Activated T-cell treated with anti-CD3 and anti-CD28 coated beads for 48 hours (primary cell): ENCODE measurements around the gene CACNA2D3.

Experiments
- DNase-seq: peaks from one replicate; pipeline ENCODE4 v3.0.0-alpha.2; 2020; ENCODE audit warnings: low read depth

Gene CACNA2D3

GRCh38 chr3:54797111-54797510 is 674.8 kb downstream of the CACNA2D3 start:
- no peak for DNase-seq

- DNase-seq: no peak
Measured at GRCh38 chr3:54800478-54800877, 678.1 kb downstream of the CACNA2D3 start.

GRCh38 chr3:54801977-54802376 is 679.6 kb downstream of the CACNA2D3 start:
- no peak for DNase-seq

- DNase-seq: no peak
Measured at GRCh38 chr3:54810401-54810800, 688.0 kb downstream of the CACNA2D3 start.

- no peak for DNase-seq
Measured at GRCh38 chr3:54814224-54814623, 691.9 kb downstream of the CACNA2D3 start.

- no peak for DNase-seq
Measured at GRCh38 chr3:54817628-54818027, 695.3 kb downstream of the CACNA2D3 start.

- no peak for DNase-seq
Measured at GRCh38 chr3:54818486-54818885, 696.1 kb downstream of the CACNA2D3 start.

GRCh38 chr3:54818942-54819341 is 696.6 kb downstream of the CACNA2D3 start:
- DNase-seq: no peak

- DNase-seq: no peak
Measured at GRCh38 chr3:54819946-54820345, 697.6 kb downstream of the CACNA2D3 start.

- DNase-seq: no peak
Measured at GRCh38 chr3:54822206-54822605, 699.9 kb downstream of the CACNA2D3 start.

GRCh38 chr3:54826251-54826691 is 703.9 kb downstream of the CACNA2D3 start:
- no peak for DNase-seq

- DNase-seq: no peak
Measured at GRCh38 chr3:54827056-54827687, 704.8 kb downstream of the CACNA2D3 start.

- DNase-seq: no peak
Measured at GRCh38 chr3:54827776-54828175, 705.4 kb downstream of the CACNA2D3 start.

- peak; percentile 6 for DNase-seq
Measured at GRCh38 chr3:54830658-54831057, 708.3 kb downstream of the CACNA2D3 start.

- DNase-seq: no peak
Measured at GRCh38 chr3:54831112-54831511, 708.8 kb downstream of the CACNA2D3 start.

- DNase-seq: no peak
Measured at GRCh38 chr3:54832876-54833275, 710.5 kb downstream of the CACNA2D3 start.

- DNase-seq: no peak
Measured at GRCh38 chr3:54835701-54836100, 713.3 kb downstream of the CACNA2D3 start.

GRCh38 chr3:54836871-54837270 is 714.5 kb downstream of the CACNA2D3 start:
- DNase-seq: no peak

GRCh38 chr3:54837964-54838363 is 715.6 kb downstream of the CACNA2D3 start:
- no peak for DNase-seq

GRCh38 chr3:54841471-54841870 is 719.1 kb downstream of the CACNA2D3 start:
- DNase-seq: no peak

- no peak for DNase-seq
Measured at GRCh38 chr3:54843352-54843751, 721.0 kb downstream of the CACNA2D3 start.

- no peak for DNase-seq
Measured at GRCh38 chr3:54844211-54844610, 721.9 kb downstream of the CACNA2D3 start.

GRCh38 chr3:54845011-54845410 is 722.7 kb downstream of the CACNA2D3 start:
- DNase-seq: no peak

GRCh38 chr3:54845551-54845950 is 723.2 kb downstream of the CACNA2D3 start:
- DNase-seq: no peak
